ENCODE measurements around the gene MYOT. TPM values are rescaled to one million over a fixed set of nuclear protein-coding genes. Genes with fewer than 3 reads are reported as not detected.
"Not testable (repeated sequence)": the region's sequence is repeated elsewhere in the genome, so short reads cannot be mapped to it uniquely, and the experiment has no call there.

The MYOT gene
- total RNA-seq, 1 donor: not detected

GRCh38 chr5:137847687-137848086, 20.0 kb upstream of the MYOT start:
- no peak for TF ChIP-seq CTCF (IDR thresholded peaks at IDR 0.05; ENCODE audit: insufficient read depth, low read depth, low read length)
- no peak for DNase-seq (ENCODE audit: low read depth)
- no peak overlapping the region for H3K4me3 ChIP-seq (ENCODE audit: low read depth, low read length)

GRCh38 chr5:137853165-137853564, 14.5 kb upstream of the MYOT start:
- DNase-seq (ENCODE audit: low read depth); H3K4me3 ChIP-seq (ENCODE audit: low read depth, low read length): not testable (repeated sequence)

DNA sequence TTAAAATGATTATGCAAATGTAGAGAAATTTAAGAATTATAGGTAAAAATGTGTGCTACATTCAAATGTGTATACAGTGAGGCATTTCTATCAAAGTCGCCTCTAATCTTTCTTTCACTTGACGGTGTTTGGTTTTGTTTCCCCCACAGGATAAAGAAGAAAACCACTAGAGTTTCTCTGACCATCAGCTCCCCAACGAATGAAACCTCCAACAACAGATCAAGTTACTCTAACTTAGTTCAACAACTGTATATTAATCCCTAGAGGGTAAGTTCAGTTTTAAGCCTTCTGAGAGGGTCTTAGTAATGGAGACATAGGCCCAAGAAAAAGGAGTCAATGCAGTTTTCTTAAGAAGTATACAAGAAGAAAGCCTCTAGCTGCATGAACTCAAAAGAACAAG, 11.5 kb upstream of the MYOT start:
- DNase-seq (ENCODE audit: low read depth): no peak

DNA sequence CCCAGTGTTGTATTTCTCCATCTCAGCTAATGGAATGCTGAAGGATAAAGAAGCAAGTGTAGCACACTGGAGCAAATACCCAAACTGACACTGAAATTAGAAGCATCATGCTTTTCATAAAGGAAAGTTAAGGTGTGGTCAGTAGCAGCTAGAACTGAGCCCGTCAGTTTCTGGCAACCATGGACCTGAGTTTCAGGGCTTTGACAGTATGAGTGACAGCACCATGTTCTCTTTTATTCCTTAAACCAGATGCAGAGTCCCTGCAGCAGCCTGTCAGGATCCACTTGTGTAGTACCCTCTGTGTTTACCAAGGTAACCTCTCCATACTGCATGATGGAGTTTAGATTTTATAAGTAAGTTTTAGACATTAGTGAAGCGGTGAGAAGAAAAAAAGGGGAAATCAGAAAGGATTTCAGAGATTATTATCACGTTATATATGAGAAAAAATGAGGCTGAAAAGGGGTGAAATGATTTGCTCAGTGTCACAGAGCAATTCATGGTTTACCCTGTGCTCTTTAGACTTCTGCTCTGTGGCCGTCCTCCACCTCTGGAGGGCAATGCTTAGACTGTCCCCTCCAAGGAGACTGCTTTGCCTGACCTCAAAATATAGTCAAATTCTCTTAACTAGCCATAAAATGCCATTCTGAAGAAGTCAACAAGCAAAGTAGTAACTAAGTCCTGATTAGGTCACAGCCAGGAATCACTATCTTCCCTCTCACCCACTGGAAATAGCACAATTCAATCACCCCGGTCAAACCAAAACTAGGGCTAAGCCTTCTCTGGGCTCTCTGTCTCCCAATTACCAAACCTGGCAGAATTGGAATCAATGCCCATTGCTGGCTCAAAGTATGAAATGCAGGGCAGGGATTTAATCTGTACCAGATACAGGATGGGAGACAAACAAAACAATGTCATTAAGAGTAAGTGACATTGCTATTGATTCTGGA, 10.5 kb upstream of the MYOT start:
- no peak for DNase-seq (ENCODE audit: low read depth)
- no peak for TF ChIP-seq CTCF (IDR thresholded peaks at IDR 0.05; ENCODE audit: insufficient read depth, low read depth, low read length)
- no peak overlapping the region for H3K4me3 ChIP-seq (ENCODE audit: low read depth, low read length)

More for the DNA sequence above, 11.5 kb upstream of the MYOT start:
- no peak overlapping the region for H3K4me3 ChIP-seq (ENCODE audit: low read depth, low read length)
- no peak for TF ChIP-seq CTCF (IDR thresholded peaks at IDR 0.05; ENCODE audit: insufficient read depth, low read depth, low read length)

DNA sequence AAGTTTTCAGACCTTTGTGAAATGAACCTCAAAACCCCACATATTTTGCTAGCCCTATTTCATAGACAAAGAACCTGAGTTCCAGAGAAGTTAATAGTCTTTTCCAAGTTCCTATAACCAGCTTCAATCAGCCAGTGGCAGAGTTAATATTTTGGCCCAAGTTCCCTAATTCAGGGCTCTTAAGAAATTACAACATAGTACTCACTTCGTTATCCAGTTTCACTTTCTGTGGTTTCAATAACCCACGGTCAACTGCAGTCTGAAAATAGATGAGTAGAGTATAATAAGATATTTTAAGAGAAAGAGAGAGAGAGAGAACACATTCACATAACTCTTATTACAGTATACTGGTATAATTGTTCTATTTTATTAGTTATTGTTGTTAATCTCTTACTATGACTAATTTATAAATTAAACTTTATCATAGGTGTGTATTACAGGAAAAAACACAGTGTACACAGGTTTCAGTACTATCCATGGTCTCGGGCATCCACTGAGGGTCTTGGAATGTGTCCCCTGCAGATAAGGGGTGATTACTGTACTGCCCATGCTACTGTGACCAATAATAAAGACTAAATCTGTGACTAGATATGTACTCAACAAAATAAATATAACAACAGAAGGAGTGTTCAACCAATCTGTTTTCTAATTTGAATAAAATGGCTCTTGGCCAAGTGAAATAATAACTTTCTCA, 9.3 kb upstream of the MYOT start:
- H3K4me3 ChIP-seq (ENCODE audit: low read depth, low read length): no peak overlapping the region
- no peak for TF ChIP-seq CTCF (IDR thresholded peaks at IDR 0.05; ENCODE audit: insufficient read depth, low read depth, low read length)
- DNase-seq (ENCODE audit: low read depth): peak; percentile 55

DNA sequence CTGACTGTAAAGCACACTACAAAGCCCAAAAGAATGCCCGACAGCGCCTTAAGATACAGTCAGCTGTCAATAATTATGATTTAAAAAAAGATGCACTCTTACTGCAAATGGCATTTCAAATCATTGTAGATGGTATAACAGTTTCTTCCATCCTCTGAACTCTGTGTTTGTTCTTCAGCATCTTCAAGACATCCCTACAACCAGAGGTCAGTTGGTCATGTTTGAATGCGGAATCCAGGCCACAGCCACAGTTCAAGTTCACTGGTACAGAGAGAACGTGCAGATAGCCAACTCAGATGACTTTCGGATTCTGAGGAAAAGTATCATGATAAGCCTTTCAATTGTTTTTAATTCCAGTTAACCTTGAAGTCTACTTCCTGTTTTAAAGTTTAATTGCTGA, 8.7 kb upstream of the MYOT start:
- H3K4me3 ChIP-seq (ENCODE audit: low read depth, low read length): no peak overlapping the region
- no peak for DNase-seq (ENCODE audit: low read depth)
- no peak for TF ChIP-seq CTCF (IDR thresholded peaks at IDR 0.05; ENCODE audit: insufficient read depth, low read depth, low read length)

DNA sequence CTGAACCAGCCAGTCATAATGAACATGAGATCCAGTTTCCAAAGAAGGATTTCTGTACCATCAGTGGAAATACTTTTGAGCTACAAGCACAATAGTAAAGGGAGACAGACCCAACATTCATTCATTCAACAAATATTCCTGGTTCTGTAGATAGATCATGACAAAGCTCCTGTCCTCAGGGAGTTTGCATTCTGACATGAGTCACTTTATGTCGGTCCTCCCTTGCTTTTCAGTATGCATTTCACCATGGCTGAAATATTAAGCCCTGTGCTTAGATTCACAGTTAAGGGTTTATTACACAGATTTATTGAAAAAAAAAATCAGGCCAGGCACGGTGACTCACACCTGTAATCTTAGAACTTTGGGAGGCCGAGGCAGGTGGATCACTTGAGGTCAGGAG, 5.4 kb upstream of the MYOT start:
- DNase-seq (ENCODE audit: low read depth): no peak
- TF ChIP-seq CTCF (IDR thresholded peaks at IDR 0.05; ENCODE audit: insufficient read depth, low read depth, low read length): no peak
- no peak overlapping the region for H3K4me3 ChIP-seq (ENCODE audit: low read depth, low read length)

DNA sequence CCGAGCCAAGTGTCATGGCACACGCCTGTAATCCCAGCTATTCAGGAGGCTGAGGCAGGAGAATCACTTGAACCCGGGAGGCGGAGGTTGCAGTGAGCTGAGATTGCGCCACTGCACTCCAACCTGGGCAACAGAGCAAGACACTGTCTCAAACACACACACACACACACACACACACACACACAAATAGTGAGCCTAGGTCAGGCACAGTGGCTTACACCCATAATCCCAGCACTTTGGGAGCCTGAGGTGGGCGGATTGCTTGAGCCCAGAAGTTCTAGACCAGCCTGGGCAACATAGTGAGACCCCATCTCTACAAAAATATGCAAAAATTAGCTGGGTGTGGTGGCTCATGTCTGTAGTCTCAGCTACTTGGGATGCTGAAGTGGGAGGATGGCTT, 4.0 kb upstream of the MYOT start:
- not testable (repeated sequence) for DNase-seq (ENCODE audit: low read depth); H3K4me3 ChIP-seq (ENCODE audit: low read depth, low read length)

Data from fibroblast of villous mesenchyme (primary cell).